GM18868 (cell line): ENCODE data around the gene ACSS1.

Source experiments
- ATAC-seq: cut with Tn5 transposase; IDR thresholded peaks from one replicate; pipeline ENCODE4 v1.9.1; 2021; ENCODE audit warnings: mild to moderate bottlenecking, moderate library complexity; ENCODE audit not compliant: unreplicated experiment

The ACSS1 gene

GRCh38 chr20:24961384-24962181 lies 96.4 kb downstream of the ACSS1 start:
- ATAC-seq: no peak

- ATAC-seq: no peak
Measured at GRCh38 chr20:24960861-24961260, 97.1 kb downstream of the ACSS1 start.

- ATAC-seq: no peak
Measured at GRCh38 chr20:24960302-24960801, 97.6 kb downstream of the ACSS1 start.

GRCh38 chr20:24959591-24960301 lies 98.2 kb downstream of the ACSS1 start:
- ATAC-seq: no peak

GRCh38 chr20:24958506-24959385 lies 99.2 kb downstream of the ACSS1 start:
- no peak for ATAC-seq

- ATAC-seq: no peak
Measured at GRCh38 chr20:24957326-24958016, 100.5 kb downstream of the ACSS1 start.
